ENCODE measurements around the gene GLIS2.

The GLIS2 gene

GRCh38 chr16:4370151-4370550 lies 54.3 kb downstream of the GLIS2 start:
- DNase-seq (ENCODE audit: low read depth in 2 of 2) = no peak

- DNase-seq (ENCODE audit: low read depth in 2 of 2) = no peak
These were observed 54.9 kb downstream of the GLIS2 start for GRCh38 chr16:4370570-4371356.

- peak; percentile 39 to 56 for DNase-seq (ENCODE audit: low read depth in 2 of 2)
These were observed 55.6 kb downstream of the GLIS2 start, which contains the start of gene VASN for GRCh38 chr16:4371357-4372000. Gene VASN, plus strand, starts transcription at chr16:4371848. Its CDS starts 9,030 bp downstream, at chr16:4380878.

- DNase-seq (ENCODE audit: low read depth in 2 of 2) = no peak
These were observed 56.2 kb downstream of the GLIS2 start for GRCh38 chr16:4372001-4372577.

GRCh38 chr16:4372578-4373355 lies 56.9 kb downstream of the GLIS2 start:
- DNase-seq (ENCODE audit: low read depth in 2 of 2) = no peak

- no peak for DNase-seq (ENCODE audit: low read depth in 2 of 2)
These were observed 57.6 kb downstream of the GLIS2 start for GRCh38 chr16:4373356-4373908.

GRCh38 chr16:4373909-4374742 lies 58.3 kb downstream of the GLIS2 start:
- no peak for DNase-seq (ENCODE audit: low read depth in 2 of 2)

- DNase-seq (ENCODE audit: low read depth in 2 of 2) = no peak
These were observed 59.9 kb downstream of the GLIS2 start for GRCh38 chr16:4375717-4376116.

- no peak for DNase-seq (ENCODE audit: low read depth in 2 of 2)
These were observed 60.4 kb downstream of the GLIS2 start for GRCh38 chr16:4376126-4376892.

GRCh38 chr16:4376893-4377572 lies 61.2 kb downstream of the GLIS2 start:
- no peak for DNase-seq (ENCODE audit: low read depth in 2 of 2)

- DNase-seq (ENCODE audit: low read depth in 2 of 2) = no peak
These were observed 61.8 kb downstream of the GLIS2 start for GRCh38 chr16:4377573-4378154.

- no peak for DNase-seq (ENCODE audit: low read depth in 2 of 2)
These were observed 62.3 kb downstream of the GLIS2 start for GRCh38 chr16:4378161-4378666.

- no peak for DNase-seq (ENCODE audit: low read depth in 2 of 2)
These were observed 63.3 kb downstream of the GLIS2 start for GRCh38 chr16:4378999-4379690.

- DNase-seq (ENCODE audit: low read depth in 2 of 2) = no peak
These were observed 64.5 kb downstream of the GLIS2 start for GRCh38 chr16:4380119-4381063.

GRCh38 chr16:4381072-4381934 lies 65.4 kb downstream of the GLIS2 start:
- no peak for DNase-seq (ENCODE audit: low read depth in 2 of 2)

Data from stimulated activated CD4-positive, alpha-beta T cell treated with anti-CD3 and anti-CD28 coated beads, Interleukin-1b, Interleukin-23, amount 100 ng/mL, for 1 hour (primary cell).